PC-3 (cell line): ENCODE results near the gene KCNH5. TPM values are rescaled to one million over a fixed set of nuclear protein-coding genes. Genes with fewer than 3 reads are reported as not detected.

Source experiments
- ATAC-seq: fragments of 200-7000 bp; cut with Tn5 transposase; 2 replicates; pipeline ENCODE4 v1.9.1; 2020; ENCODE audit warnings: mild to moderate bottlenecking, moderate library complexity
- BruUV-seq: library from RNA; stranded (reverse); fragments of 400-500 nt; replicated peaks from 2 replicates; lab custom pipeline; 2021; lab: Mats Ljungman, UMichigan
- CTCF ChIA-PET: fragments of 300-600 bp; sonication (Branson Sonifier 250); formaldehyde crosslinking; loops from one replicate; lab custom pipeline; 2022; ENCODE audit warnings: antibody characterized with exemption; lab: Charles Lee
- POLR2A ChIA-PET: fragments of 300-600 bp; sonication (Branson Sonifier 250); formaldehyde crosslinking; loops from one replicate; lab custom pipeline; 2022; ENCODE audit warnings: antibody characterized with exemption; ENCODE audit not compliant: unreplicated experiment; lab: Charles Lee
- DNase-seq: peaks from one replicate; pipeline ENCODE4 v3.0.0-alpha.2; 2015
- H2AFZ ChIP-seq: fragments of 300-600 bp; sonication (generic); 2 replicates; pipeline ENCODE4 v1.6.0; 2016; ENCODE audit warnings: antibody characterized with exemption, low read length
- H3F3A ChIP-seq: fragments of 300-600 bp; sonication (generic); one replicate; pipeline ENCODE4 v1.6.0; 2017; ENCODE audit warnings: antibody characterized with exemption, low read length, control low read depth, mild to moderate bottlenecking; ENCODE audit not compliant: unreplicated experiment
- H3K27ac ChIP-seq: fragments of 300-600 bp; sonication (generic); 2 replicates; pipeline ENCODE4 v1.5.1; 2016; ENCODE audit warnings: mild to moderate bottlenecking, low read length
- H3K27me3 ChIP-seq: fragments of 300-600 bp; sonication (generic); 2 replicates; pipeline ENCODE4 v1.6.1; 2016; ENCODE audit warnings: low read length, mixed read lengths
- H3K36me3 ChIP-seq: fragments of 300-600 bp; sonication (generic); 2 replicates; pipeline ENCODE4 v1.6.1; 2016; ENCODE audit warnings: low read depth, mixed run types, low read length, mixed read lengths
- H3K4me1 ChIP-seq: fragments of 300-600 bp; sonication (generic); 2 replicates; pipeline ENCODE4 v1.5.1; 2016; ENCODE audit warnings: low read length; ENCODE audit not compliant: insufficient read depth
- H3K4me2 ChIP-seq: fragments of 300-600 bp; sonication (generic); 2 replicates; pipeline ENCODE4 v1.6.0; 2016; ENCODE audit warnings: low read length
- H3K4me3 ChIP-seq: fragments of 300-600 bp; sonication (generic); 2 replicates; pipeline ENCODE4 v1.5.1; 2016; ENCODE audit warnings: mild to moderate bottlenecking, low read length, mixed read lengths
- H3K79me2 ChIP-seq: fragments of 300-600 bp; sonication (generic); 2 replicates; pipeline ENCODE4 v1.6.1; 2017; ENCODE audit warnings: low read length, mixed read lengths
- H3K9ac ChIP-seq: fragments of 300-600 bp; sonication (generic); 2 replicates; pipeline ENCODE4 v1.6.0; 2016; ENCODE audit warnings: mild to moderate bottlenecking, low read length
- H3K9me2 ChIP-seq: fragments of 300-600 bp; sonication (generic); replicated peaks from 2 replicates; pipeline ENCODE4 v1.6.1; 2016; ENCODE audit warnings: mixed run types, low read length, mixed read lengths
- H3K9me3 ChIP-seq: fragments of 300-600 bp; sonication (generic); 2 replicates; pipeline ENCODE4 v1.6.1; 2016; ENCODE audit warnings: low read length, mixed read lengths
- H4K20me1 ChIP-seq: fragments of 300-600 bp; sonication (generic); 2 replicates; pipeline ENCODE4 v1.6.1; 2016; ENCODE audit warnings: low read length, mixed read lengths
- CTCF ChIP-seq: fragments of 300-600 bp; sonication (generic); conservative IDR thresholded peaks from 2 replicates; pipeline ENCODE4 v1.5.1; 2017; ENCODE audit warnings: antibody characterized with exemption, low read depth, mild to moderate bottlenecking, low read length
- EZH2 ChIP-seq: fragments of 300-600 bp; sonication (generic); IDR thresholded peaks from one replicate; pipeline ENCODE4 v1.6.1; 2017; ENCODE audit warnings: antibody characterized with exemption, mild to moderate bottlenecking, low read length; ENCODE audit not compliant: unreplicated experiment
- EZH2phosphoT487 ChIP-seq: fragments of 300-600 bp; sonication (generic); IDR thresholded peaks from 2 replicates; pipeline ENCODE4 v1.6.1; 2018; ENCODE audit warnings: mild to moderate bottlenecking, antibody characterized with exemption, low read length, borderline replicate concordance
- intact Hi-C: fragments of 100-400 bp; cut with micrococcal nuclease; formaldehyde crosslinking; loops from 2 replicates; pipeline ENCODE4 v1.9.0; 2023
- total RNA-seq: library from RNA; depleted of rRNA; stranded (reverse); fragments of >200 nt; gene quantifications from 2 replicates; pipeline ENCODE4 v1.2.3, GENCODE V29; 2014

Gene KCNH5
- total RNA-seq, 1 experiment from 2014 or later: not detected

DNA sequence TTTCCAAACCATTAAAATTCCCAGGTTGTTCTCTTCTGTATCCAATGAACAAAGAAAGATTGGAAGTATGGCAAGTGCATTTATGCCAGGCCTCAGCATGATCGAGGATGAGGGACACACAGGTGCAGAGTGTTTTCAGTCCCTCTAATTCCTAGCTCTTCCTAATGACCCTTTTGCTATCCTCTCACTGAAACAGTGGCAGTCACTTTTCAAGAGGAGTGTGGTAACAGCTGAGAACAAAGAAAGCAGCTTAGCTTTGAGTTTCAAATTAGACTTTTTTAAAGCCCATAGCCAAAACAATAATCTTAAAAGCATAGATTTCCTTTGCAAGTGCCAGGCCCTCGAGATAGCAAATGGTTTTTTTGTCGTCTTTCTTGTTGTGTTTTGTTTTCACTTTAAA lies 110.8 kb downstream of the KCNH5 start:
- no peaks in the 10 kb centered on the region for H4K20me1 ChIP-seq
- no peak overlapping the region for H3K9ac ChIP-seq
- H3K36me3 ChIP-seq: no peaks in the 10 kb centered on the region
- ChIA-PET POLR2A (no interaction called here), CTCF (no interaction called here)
- H3K27ac ChIP-seq: no peak overlapping the region
- H3K9me3 ChIP-seq: no peaks in the 10 kb centered on the region
- no peak overlapping the region for H3K4me2 ChIP-seq
- ATAC-seq (no peak), DNase-seq (no peak)
- H3K4me1 ChIP-seq: no peaks in the 10 kb centered on the region
- H3F3A ChIP-seq: no peaks in the 10 kb centered on the region
- H3K79me2 ChIP-seq: no peaks in the 10 kb centered on the region
- no peak overlapping the region for H2AFZ ChIP-seq
- TF ChIP-seq EZH2: no peak
- no peak for TF ChIP-seq CTCF
- no peak for TF ChIP-seq EZH2phosphoT487
- intact Hi-C loops: no loop called here
- peaks cover 13% of the 10 kb centered on the region; the same call in 1 of the 2 replicates for H3K27me3 ChIP-seq
- H3K4me3 ChIP-seq: no peak overlapping the region
- no peaks in the 10 kb centered on the region for H3K9me2 ChIP-seq
- BruUV-seq: no TSS peak

- Histone ChIP-seq H3K4me2 (no peak overlapping the region), H3F3A (no peaks in the 10 kb centered on the region), H3K27ac (no peak overlapping the region), H2AFZ (no peak overlapping the region), H3K9me3 (no peaks in the 10 kb centered on the region), H3K9me2 (no peaks in the 10 kb centered on the region), H3K9ac (no peak overlapping the region), H4K20me1 (no peaks in the 10 kb centered on the region), H3K36me3 (no peaks in the 10 kb centered on the region), H3K27me3 (peaks cover 33% of the 10 kb centered on the region), H3K4me1 (no peaks in the 10 kb centered on the region), H3K79me2 (no peaks in the 10 kb centered on the region), H3K4me3 (no peak overlapping the region)
- POLR2A ChIA-PET: no interaction called here
- BruUV-seq: no TSS peak
- DNase-seq (no peak), ATAC-seq (no peak)
- CTCF ChIA-PET: no interaction called here
- intact Hi-C loops: no loop called here
- no peak for TF ChIP-seq EZH2
Measured at GRCh38 chr14:62921466-62921865, 123.8 kb downstream of the KCNH5 start.

DNA sequence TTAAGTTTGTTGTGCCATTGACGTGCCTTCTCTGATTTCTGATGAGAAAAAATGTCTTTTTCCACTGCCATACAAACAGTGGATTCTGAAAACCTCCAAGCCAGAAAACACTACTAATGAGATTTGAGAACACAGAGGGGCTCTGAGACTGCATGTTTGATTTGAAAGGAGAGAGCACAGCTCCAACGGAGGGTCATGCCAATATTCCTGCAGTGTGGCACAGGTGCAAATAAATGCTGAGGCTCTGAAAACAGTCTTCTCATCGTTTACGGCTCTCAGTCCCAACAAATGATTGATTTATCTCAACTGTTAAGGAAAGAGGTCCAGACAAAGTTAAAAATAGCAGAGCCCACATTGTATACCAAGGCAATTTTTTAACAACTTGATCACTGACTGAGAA lies 128.7 kb downstream of the KCNH5 start:
- Histone ChIP-seq H3K9me2 (no peaks in the 10 kb centered on the region), H2AFZ (no peak overlapping the region), H3K79me2 (no peaks in the 10 kb centered on the region), H3F3A (no peaks in the 10 kb centered on the region), H3K9me3 (no peaks in the 10 kb centered on the region), H3K27ac (no peak overlapping the region), H3K9ac (no peak overlapping the region), H4K20me1 (no peaks in the 10 kb centered on the region), H3K27me3 (peaks cover 37% of the 10 kb centered on the region), H3K36me3 (no peaks in the 10 kb centered on the region), H3K4me3 (no peak overlapping the region), H3K4me1 (no peaks in the 10 kb centered on the region), H3K4me2 (no peak overlapping the region)
- CTCF ChIA-PET: no interaction called here
- TF ChIP-seq EZH2phosphoT487: no peak
- no peak for TF ChIP-seq CTCF
- TF ChIP-seq EZH2: no peak
- no peak for DNase-seq
- intact Hi-C loops: no loop called here
- ATAC-seq: no peak
- no TSS peak for BruUV-seq
- POLR2A ChIA-PET: no interaction called here
